ENCODE data around the gene FBXO22. TPM values are rescaled to one million over a fixed set of nuclear protein-coding genes. Genes with fewer than 3 reads are reported as not detected.

The FBXO22 gene
- total and polyA plus RNA-seq, 2 of the 8 experiments (the other 6 are each of a cell fraction or from before 2014, with no cell fraction given) = 33.2 to 67.3 TPM

DNA sequence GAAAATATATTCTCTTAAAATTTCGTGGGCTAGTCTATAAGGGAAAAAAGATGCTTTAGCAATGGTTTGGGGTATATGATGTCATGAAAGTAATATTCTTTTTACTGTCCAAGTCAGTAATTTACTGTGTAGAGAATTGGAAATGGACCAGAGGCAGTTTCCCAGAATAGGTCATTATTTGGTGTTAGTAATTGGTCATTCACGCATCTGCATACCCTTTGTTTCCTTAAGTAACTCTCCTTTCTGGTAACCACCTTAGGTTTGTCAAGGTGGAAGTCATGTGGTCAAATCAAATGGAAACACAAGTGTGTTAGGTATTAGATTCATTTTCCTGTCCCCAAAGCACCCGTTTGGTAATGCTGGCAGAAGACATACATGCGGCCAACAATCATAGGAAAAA is 23.9 kb downstream of the FBXO22 start:
- H3K36me3 ChIP-seq (ENCODE audit: control insufficient read depth in 2 of 4, insufficient read depth in 4 of 4, low read length in 3 of 4) = peaks cover 0 to 23% (median 16%) of the 10 kb centered on the region in 4 experiments; a peak in 7 of 8 replicates
- H3K23me2 ChIP-seq (ENCODE audit: low read depth, low read length) = no peaks in the 10 kb centered on the region; the same call in 1 of the 2 replicates
- no peak overlapping the region for H3K4me3 ChIP-seq (ENCODE audit: extremely low read depth in 1 of 4, insufficient read depth in 2 of 4, low read depth in 3 of 4, low read length in 4 of 4)
- H4K91ac ChIP-seq (replicated peaks; ENCODE audit: insufficient read length, low read length) = no peak overlapping the region
- H3K4me2 ChIP-seq (ENCODE audit: insufficient read depth in 1 of 2, low read depth in 2 of 2, low read length in 2 of 2) = no peak overlapping the region
- H4K5ac ChIP-seq (ENCODE audit: insufficient read length, low read depth, low read length) = no peak overlapping the region
- H4K20me1 ChIP-seq (replicated peaks in 1 of 2; ENCODE audit: control insufficient read depth in 1 of 2, insufficient read depth in 2 of 2, low read length in 2 of 2) = peaks cover 3 to 13% of the 10 kb centered on the region in 2 experiments
- no peak overlapping the region for H2AFZ ChIP-seq (ENCODE audit: low read length)
- H3K4me1 ChIP-seq (replicated peaks in 1 of 4; ENCODE audit: control insufficient read depth in 3 of 4, insufficient read depth in 4 of 4, low read length in 3 of 4) = peaks cover 0 to 11% (median 3%) of the 10 kb centered on the region in 4 experiments; a peak in 3 of 7 replicates
- no peak overlapping the region for H3K27ac ChIP-seq (ENCODE audit: low read depth, low read length)
- no peak overlapping the region for H2BK5ac ChIP-seq (ENCODE audit: low read depth, low read length)
- no peak overlapping the region for H2BK120ac ChIP-seq (replicated peaks; ENCODE audit: low read depth, low read length)
- ChIA-PET POLR2A (ENCODE audit: partially characterized antibody) (interaction anchor here (1.6 kb wide), 1 partner anchor 25 kb away, joined by 7 read pairs; no protein-coding TSS in a partner anchor), CTCF (ENCODE audit: partially characterized antibody) (interaction anchor here (0.9 to 5.1 kb wide), 11 partner anchors 8 to 212 kb away, joined by 3 to 41 read pairs (median 12); no protein-coding TSS in a partner anchor)
- no peak overlapping the region for H3K23ac ChIP-seq (ENCODE audit: insufficient read length)
- DNase-seq (ENCODE audit: low read depth in 1 of 2, low spot score in 2 of 2) = no peak
- 0 out of 2 replicates have a peak, but pooled peaks cover 2% of the 10 kb centered on the region for H3K79me1 ChIP-seq (ENCODE audit: low read depth, low read length)
- H2AK5ac ChIP-seq (ENCODE audit: low read depth, low read length) = no peak overlapping the region
- H3K27me3 ChIP-seq (replicated peaks in 1 of 4; ENCODE audit: control insufficient read depth in 3 of 4, extremely low read depth in 1 of 4, insufficient read depth in 3 of 4, low read length in 3 of 4) = no peaks in the 10 kb centered on the region
- H3K14ac ChIP-seq (ENCODE audit: insufficient read length) = no peak overlapping the region
- no peak overlapping the region for H4K8ac ChIP-seq (ENCODE audit: extremely low read depth, insufficient read depth, low read length)
- no peak for TF ChIP-seq PHF8 (conservative IDR thresholded peaks at IDR 0.05; ENCODE audit: low read depth, low read length)
- no peak for TF ChIP-seq HDAC2 (IDR thresholded peaks at IDR 0.05; ENCODE audit: borderline replicate concordance in 1 of 2, low read depth in 2 of 2, low read length in 2 of 2)
- TF ChIP-seq TBP (IDR thresholded peaks at IDR 0.05; ENCODE audit: low read depth, low read length) = no peak
- no peak for TF ChIP-seq TAF1 (IDR thresholded peaks at IDR 0.05; ENCODE audit: low read depth, low read length)
- no peak for TF ChIP-seq SIX5 (IDR thresholded peaks at IDR 0.05; ENCODE audit: low read depth, low read length)
- H3K9ac ChIP-seq (replicated peaks in 1 of 4; ENCODE audit: extremely low read depth in 1 of 4, low read depth in 3 of 4, low read length in 3 of 4) = no peak overlapping the region
- H2BK12ac ChIP-seq (ENCODE audit: low read depth, low read length) = no peak overlapping the region
- H3K9me3 ChIP-seq (ENCODE audit: insufficient read depth in 2 of 2, low read depth in 1 of 2, low read length in 1 of 2) = no peaks in the 10 kb centered on the region
- no peak overlapping the region for H3K18ac ChIP-seq (ENCODE audit: extremely low read depth, low read length)
- no peak overlapping the region for H2BK20ac ChIP-seq (ENCODE audit: low read length)
- H3K79me2 ChIP-seq (ENCODE audit: control insufficient read depth in 1 of 2, insufficient read depth in 2 of 2, low read length in 2 of 2) = peaks cover under 1 to 33% of the 10 kb centered on the region in 2 experiments; a peak in 2 of 4 replicates
- no peak for FAIRE-seq
- WGBS, 2 experiments (ENCODE audit: extremely low coverage in 1 of 2, insufficient coverage in 1 of 2, insufficient read length in 1 of 2, insufficient replicate concordance in 2 of 2, low coverage in 1 of 2, low lambda C conversion rate in 2 of 2, missing lambda C conversion rate in 1 of 2) = 89% methylated on average over 4 of the region's 4 CpGs; no CpG with 5 or more reads in 1 of the 2 experiments
- no peak overlapping the region for H2BK15ac ChIP-seq (ENCODE audit: low read length)
- H3K4ac ChIP-seq (replicated peaks; ENCODE audit: insufficient read length, low read depth, low read length) = no peak overlapping the region
- no peak overlapping the region for H3K56ac ChIP-seq (replicated peaks; ENCODE audit: insufficient read length, low read depth, low read length)
